Effector memory CD4-positive, alpha-beta T cell (primary cell): ENCODE data around the gene GNB1.
"Not testable (repeated sequence)": the region's sequence is repeated elsewhere in the genome, so short reads cannot be mapped to it uniquely, and the experiment has no call there.

Source experiments
- DNase-seq, 3 donors: peaks; one replicate each; pipeline ENCODE4 v3.0.0-alpha.2; 2020
- H3K27ac ChIP-seq: 2 replicates; pipeline ENCODE4 v1.7.0; 2013; ENCODE audit warnings: mild to moderate bottlenecking, low read length, moderate library complexity; ENCODE audit not compliant: insufficient read depth, poor library complexity, severe bottlenecking
- H3K27me3 ChIP-seq: replicated peaks from 2 replicates; pipeline ENCODE4 v1.7.0; 2013; ENCODE audit warnings: mild to moderate bottlenecking, low read length; ENCODE audit not compliant: insufficient read depth, control insufficient read depth, poor library complexity, severe bottlenecking
- H3K36me3 ChIP-seq: 2 replicates; pipeline ENCODE4 v1.7.0; 2013; ENCODE audit warnings: mild to moderate bottlenecking, low read length, moderate library complexity; ENCODE audit not compliant: control insufficient read depth, insufficient read depth
- H3K4me1 ChIP-seq: 2 replicates; pipeline ENCODE4 v1.7.0; 2013; ENCODE audit warnings: low read length, mild to moderate bottlenecking; ENCODE audit not compliant: control insufficient read depth, insufficient read depth, poor library complexity, severe bottlenecking
- H3K4me3 ChIP-seq: 2 replicates; pipeline ENCODE4 v1.7.0; 2013; ENCODE audit warnings: low read length, low read depth, mild to moderate bottlenecking; ENCODE audit not compliant: insufficient read depth, poor library complexity, severe bottlenecking
- H3K9me3 ChIP-seq: 2 replicates; pipeline ENCODE4 v1.7.0; 2013; ENCODE audit warnings: mild to moderate bottlenecking, low read length, moderate library complexity; ENCODE audit not compliant: control insufficient read depth

The GNB1 gene

DNA sequence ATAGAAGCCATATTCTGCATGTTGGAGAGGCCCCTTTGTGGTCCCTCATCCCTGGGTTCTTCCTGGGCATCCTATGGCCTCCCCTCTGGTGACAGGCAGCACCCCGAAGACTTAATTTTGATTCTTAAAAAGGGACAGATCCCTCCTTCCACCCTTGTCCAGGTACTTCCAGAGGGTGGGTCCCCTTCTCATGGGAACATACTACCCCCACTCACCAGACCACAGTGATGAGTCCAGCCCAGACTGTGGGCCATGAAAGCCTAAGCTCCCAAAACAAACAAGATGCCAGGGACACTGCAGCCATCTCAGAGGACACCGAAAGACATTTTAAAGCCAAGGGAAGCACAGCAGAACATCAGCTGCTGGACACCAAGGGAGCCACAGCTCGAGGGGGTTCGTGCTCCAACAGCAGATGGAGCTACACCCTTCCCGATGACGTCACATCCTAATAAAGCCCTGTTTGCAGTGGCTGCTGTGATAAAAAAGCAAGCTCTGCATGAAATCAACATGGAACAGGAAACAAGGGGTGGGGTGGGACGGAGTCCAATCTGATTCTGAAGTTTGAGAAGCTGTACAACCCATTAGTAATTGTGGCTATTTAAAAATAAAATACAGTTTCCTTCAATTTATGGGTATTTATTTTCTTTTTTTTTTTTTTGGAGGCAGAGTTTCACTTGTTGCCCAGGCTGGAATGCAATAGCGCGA lies 32.4 kb downstream of the GNB1 start:
- no peaks in the 10 kb centered on the region for H3K9me3 ChIP-seq
- DNase-seq, result peak; percentile 5 to 41 (median 19)
- H3K4me3 ChIP-seq, result peak overlapping the region; percentile 30
- no peaks in the 10 kb centered on the region for H3K36me3 ChIP-seq
- peak overlapping the region; percentile 37 for H3K27ac ChIP-seq
- H3K27me3 ChIP-seq, result no peaks in the 10 kb centered on the region
- H3K4me1 ChIP-seq, result peaks cover 28% of the 10 kb centered on the region

DNA sequence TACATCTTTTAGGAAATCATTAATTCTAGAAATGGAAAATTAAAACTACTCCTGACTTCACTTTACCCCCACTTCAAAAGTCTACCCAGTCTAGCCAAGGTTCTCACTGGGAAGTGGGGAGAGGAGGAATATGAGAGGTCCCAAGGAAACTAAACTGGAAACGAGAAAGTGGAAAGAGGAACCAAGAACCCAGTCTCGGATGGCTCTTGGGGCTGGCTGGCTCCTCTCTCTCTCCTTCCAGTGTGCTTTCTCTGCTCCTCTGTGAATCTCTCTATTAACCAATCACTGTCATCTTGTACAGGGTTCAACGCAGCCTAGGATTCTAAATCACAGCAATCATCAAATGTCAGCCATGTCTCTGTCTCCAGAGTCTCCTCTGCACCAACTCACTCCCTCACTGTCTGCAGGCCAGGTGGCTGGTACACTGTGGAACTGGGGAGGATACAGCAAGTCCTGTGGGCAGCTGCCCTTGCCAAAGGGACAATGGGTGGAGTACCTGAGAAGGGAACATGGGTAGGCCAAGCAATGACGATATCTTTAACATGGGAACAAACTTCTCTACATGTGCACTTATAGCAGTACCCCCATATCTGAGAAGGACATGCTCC lies 33.7 kb downstream of the GNB1 start:
- Histone ChIP-seq H3K27ac (no peak overlapping the region), H3K4me3 (no peak overlapping the region), H3K4me1 (peaks cover 25% of the 10 kb centered on the region), H3K36me3 (no peaks in the 10 kb centered on the region), H3K9me3 (no peaks in the 10 kb centered on the region), H3K27me3 (no peaks in the 10 kb centered on the region)
- DNase-seq, result no peak

DNA sequence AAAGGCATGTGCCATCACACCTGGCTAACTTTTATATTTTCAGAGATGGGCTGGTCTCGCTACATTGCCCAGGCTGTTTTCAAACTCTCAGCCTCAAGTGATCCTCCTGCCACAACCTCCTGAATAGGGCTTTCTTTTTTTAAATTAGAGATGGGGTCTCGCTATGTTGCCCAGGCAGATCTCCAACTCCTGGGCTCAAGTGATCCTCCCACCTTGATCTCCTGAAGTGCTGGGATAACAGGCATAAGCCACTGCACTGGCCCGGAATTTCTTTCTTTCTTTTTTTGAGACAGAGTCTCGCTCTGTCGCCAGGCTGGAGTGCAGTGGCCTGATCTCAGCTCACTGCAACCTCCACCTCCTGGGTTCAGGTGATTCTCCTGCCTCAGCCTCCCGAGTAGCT lies 34.7 kb downstream of the GNB1 start:
- DNase-seq, H3K4me3 ChIP-seq, H3K9me3 ChIP-seq, H3K36me3 ChIP-seq, H3K27ac ChIP-seq, H3K27me3 ChIP-seq: not testable (repeated sequence)
- peaks cover 19% of the 10 kb centered on the region for H3K4me1 ChIP-seq

DNA sequence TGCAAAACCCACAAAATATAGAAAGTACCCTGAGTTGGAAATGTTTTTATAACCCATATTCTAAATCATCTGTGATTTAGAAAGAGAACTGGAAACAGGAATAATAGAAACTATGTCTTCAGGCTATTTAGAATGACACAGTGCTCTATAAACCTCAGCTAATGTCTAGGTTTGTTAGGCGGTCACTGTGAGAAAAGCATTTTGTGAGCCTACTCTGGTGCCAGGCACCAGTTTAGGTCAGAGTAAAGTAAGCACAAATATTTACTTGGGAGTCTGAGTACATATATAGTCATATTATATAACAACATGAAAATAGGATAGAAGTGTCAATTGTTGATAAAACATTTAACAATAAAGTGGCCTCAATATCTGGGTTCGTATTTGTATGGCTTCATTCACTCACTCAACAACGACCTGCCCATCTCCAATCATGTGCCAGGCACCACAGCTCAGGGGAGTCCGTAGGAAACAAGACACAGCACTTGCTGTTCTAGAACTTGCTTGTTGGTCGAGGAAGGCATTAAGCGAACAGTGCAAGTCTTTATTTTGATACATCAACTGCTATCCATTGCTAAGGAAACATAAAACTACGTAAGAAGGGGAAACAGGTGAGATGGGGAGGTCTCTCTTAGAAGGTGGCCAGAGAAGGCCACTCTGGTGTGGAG lies 37.2 kb downstream of the GNB1 start:
- H3K27me3 ChIP-seq, result no peaks in the 10 kb centered on the region
- no peak overlapping the region for H3K4me3 ChIP-seq
- peaks cover 5% of the 10 kb centered on the region for H3K4me1 ChIP-seq
- DNase-seq, result no peak
- no peaks in the 10 kb centered on the region for H3K36me3 ChIP-seq
- H3K9me3 ChIP-seq, result no peaks in the 10 kb centered on the region
- H3K27ac ChIP-seq, result no peak overlapping the region

DNA sequence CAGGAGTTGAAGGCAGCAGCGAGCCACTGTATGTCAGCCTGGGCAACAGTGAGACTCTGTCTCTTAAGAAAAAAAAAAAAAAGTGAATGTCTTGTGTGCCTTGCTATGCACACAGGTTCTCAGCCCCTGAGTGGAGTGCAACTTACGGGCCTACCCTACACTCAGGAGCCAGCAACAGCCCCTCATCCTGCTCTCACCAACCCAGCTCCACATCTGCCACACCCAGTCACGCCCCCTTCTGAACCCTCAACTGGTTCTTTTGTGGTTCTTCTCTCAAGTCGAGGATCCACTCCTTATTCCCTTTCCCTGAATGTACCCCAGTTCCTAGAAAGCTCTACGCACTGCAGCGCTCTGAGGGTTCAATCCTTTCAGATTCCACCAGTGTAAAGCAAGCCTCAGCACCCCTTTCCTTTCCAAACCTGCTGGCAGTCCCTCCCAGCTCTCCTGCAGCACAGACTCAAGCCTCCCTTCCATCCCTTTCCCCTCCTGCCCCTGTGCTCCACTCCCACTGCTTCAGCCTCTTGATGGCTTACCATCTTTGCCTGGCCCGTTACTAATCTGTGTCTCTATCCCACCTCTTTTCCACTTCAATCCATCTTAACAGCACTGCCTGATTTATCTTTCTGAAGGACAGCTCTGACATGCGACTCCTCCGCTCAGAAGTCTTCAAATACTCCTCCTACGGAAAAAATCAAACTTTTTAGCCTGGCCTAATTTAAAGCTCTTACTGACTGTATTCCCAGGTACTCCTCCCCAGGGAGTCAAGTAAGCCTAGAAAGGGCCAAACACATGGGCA lies 38.1 kb downstream of the GNB1 start:
- Histone ChIP-seq H3K27ac (no peak overlapping the region), H3K4me3 (no peak overlapping the region), H3K9me3 (no peaks in the 10 kb centered on the region), H3K4me1 (no peaks in the 10 kb centered on the region), H3K27me3 (no peaks in the 10 kb centered on the region), H3K36me3 (peaks cover under 1% of the 10 kb centered on the region)
- DNase-seq, result no peak

DNA sequence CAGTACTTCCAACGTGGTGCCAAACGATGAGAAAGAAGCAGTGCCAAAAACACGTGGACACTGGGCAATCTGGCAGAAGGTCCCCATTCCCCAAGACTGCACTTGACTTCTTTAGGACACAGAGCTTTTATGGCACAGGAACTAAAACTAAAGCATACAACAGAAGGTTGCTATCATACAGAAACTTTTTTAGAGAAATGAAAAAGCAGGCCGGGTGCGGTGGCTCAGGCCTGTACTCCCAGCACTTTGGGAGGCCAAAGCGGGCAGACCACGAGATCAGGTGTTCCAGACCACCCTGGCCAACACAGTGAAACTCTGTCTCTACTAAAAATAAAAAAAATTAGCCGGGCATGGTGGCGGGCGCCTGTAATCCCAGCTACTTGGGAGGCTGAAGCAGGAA lies 43.0 kb downstream of the GNB1 start:
- no peak for DNase-seq
- Histone ChIP-seq H3K9me3 (no peaks in the 10 kb centered on the region), H3K27ac (no peak overlapping the region), H3K27me3 (no peaks in the 10 kb centered on the region), H3K4me1 (peaks cover 1% of the 10 kb centered on the region), H3K36me3 (peaks cover 5% of the 10 kb centered on the region), H3K4me3 (no peak overlapping the region)

DNA sequence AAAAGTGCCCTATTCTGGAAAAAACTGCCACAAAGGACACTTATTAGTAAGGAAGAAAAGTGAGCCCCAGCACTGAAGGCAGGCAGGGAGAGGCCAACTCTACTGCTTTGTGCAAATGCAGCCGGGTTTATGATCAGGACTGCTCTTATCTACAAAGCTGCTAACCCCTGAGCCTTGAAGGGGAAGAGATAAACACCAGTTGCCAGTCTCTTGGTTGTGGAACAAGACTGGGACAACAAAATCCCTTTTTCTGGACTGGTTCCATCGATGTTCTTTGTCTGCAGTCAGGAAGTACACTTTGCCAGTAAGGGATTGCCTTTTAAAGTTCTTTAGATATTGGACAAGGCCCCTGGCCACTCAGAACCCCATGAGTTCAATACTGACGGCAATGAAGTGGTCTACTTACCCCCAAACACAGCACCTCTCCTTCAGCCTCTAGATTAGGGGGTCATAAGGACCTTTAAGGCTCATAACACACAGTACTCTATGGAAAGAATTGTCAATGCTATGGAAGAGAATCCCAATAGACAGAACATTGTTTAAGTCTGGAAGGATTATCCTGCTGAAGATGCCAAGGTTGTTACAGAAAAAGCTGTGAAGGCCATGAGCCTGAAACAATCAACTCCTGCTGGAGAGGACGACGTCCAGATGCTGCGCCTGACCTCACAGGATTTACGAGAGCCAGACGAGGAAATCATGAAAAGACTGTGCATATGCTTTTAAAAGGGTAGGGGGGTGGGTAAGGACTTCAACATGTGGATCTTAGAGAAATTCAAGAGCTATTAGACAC lies 43.6 kb downstream of the GNB1 start:
- DNase-seq, result no peak
- no peak overlapping the region for H3K27ac ChIP-seq
- no peak overlapping the region for H3K4me3 ChIP-seq
- H3K4me1 ChIP-seq, result peaks cover 7% of the 10 kb centered on the region
- no peaks in the 10 kb centered on the region for H3K27me3 ChIP-seq
- no peaks in the 10 kb centered on the region for H3K9me3 ChIP-seq
- peaks cover 5% of the 10 kb centered on the region for H3K36me3 ChIP-seq

DNA sequence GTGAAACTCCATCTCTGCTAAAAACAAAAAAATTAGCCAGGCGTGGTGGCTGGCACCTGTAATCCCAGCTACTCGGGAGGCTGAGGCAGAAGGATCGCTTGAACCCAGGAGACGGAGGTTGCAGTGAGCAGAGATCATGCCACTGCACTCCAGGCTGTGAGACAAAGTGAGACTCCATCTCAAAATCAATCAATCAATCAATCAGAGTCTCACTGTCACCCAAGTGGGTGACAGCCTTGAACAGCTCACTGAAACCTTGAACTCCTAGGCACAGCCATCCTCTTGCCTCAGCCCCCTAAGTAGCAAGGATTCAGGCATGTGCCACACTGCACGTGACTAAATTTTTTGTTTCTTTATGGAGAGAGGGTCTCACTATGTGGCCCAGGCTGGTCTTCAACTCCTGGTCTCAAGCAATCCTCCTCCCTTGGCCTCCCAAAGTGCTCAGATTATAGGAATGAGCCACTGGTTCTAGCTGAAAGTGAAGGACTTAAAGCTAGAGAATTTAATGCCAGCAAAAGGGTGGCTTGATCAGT lies 44.4 kb downstream of the GNB1 start:
- Histone ChIP-seq H3K27me3 (no peaks in the 10 kb centered on the region), H3K36me3 (peaks cover 5% of the 10 kb centered on the region), H3K4me1 (peaks cover 7% of the 10 kb centered on the region), H3K27ac (no peak overlapping the region), H3K9me3 (no peaks in the 10 kb centered on the region), H3K4me3 (no peak overlapping the region)
- DNase-seq, result no peak

DNA sequence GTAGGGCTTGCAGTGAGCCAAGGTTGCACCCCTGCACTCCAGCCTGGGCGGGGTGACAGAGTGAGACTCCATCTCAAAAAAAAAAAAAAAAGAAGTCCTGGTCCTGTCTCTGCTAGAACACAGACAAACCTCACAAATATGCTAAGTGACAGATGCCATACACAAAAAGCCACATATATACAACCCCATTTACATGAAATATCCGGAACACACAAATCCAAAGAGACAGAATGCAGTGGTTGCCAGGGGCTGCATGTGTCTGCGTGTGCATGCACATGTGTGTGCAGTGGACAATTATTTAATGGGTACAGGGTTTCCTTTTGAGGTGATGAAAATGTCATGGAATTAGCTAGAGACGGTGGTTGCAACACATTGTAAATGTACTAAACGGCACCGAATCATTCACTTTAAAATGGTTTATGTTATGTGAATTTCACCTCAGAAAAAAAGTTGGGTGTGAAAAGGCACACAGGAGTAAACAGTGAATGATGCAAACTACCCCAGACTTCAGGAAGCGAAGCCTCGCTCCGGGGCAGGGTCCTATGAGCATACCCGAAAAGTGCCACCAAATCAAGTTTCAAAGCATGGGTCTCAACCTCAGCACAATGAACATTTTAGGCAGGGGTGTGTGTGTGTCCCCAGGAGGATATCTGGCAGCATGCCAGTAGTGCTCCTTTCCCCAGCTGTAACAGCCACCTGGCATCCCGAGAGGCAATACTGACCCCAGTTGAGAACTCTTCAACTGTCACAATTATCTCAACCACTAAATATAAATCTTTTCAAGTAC lies 48.3 kb downstream of the GNB1 start:
- no peaks in the 10 kb centered on the region for H3K9me3 ChIP-seq
- H3K4me1 ChIP-seq, result peaks cover 7% of the 10 kb centered on the region
- peaks cover 10% of the 10 kb centered on the region for H3K36me3 ChIP-seq
- no peak overlapping the region for H3K27ac ChIP-seq
- H3K4me3 ChIP-seq, result no peak overlapping the region
- no peak for DNase-seq
- no peaks in the 10 kb centered on the region for H3K27me3 ChIP-seq
